GM12874 (cell line): ENCODE data around the gene RHBDD1.

ENCODE experiments used
- CTCF ChIP-seq: IDR thresholded peaks from 2 replicates; pipeline ENCODE4 v1.5.1; 2011; ENCODE audit warnings: low read depth, mild to moderate bottlenecking, control low read depth, low read length, moderate library complexity; ENCODE audit not compliant: insufficient read depth

Gene RHBDD1

GRCh38 chr2:226839161-226839560, 3.3 kb downstream of the RHBDD1 start:
- no peak for TF ChIP-seq CTCF

- no peak for TF ChIP-seq CTCF
These were observed 4.1 kb downstream of the RHBDD1 start for GRCh38 chr2:226839951-226840350.

- TF ChIP-seq CTCF, result no peak
These were observed 9.7 kb downstream of the RHBDD1 start for GRCh38 chr2:226845386-226846116.

GRCh38 chr2:226847090-226847489, 11.2 kb downstream of the RHBDD1 start:
- no peak for TF ChIP-seq CTCF

- TF ChIP-seq CTCF, result no peak
These were observed 11.7 kb downstream of the RHBDD1 start for GRCh38 chr2:226847511-226847910.

GRCh38 chr2:226849349-226849748, 13.5 kb downstream of the RHBDD1 start:
- no peak for TF ChIP-seq CTCF

- TF ChIP-seq CTCF, result no peak
These were observed 14.2 kb downstream of the RHBDD1 start for GRCh38 chr2:226850024-226850423.

- TF ChIP-seq CTCF, result no peak
These were observed 19.9 kb downstream of the RHBDD1 start for GRCh38 chr2:226855787-226856186.
